Mucosa of descending colon (tissue), 3 donors: ENCODE results near the gene GIGYF2. TPM values are rescaled to one million over a fixed set of nuclear protein-coding genes. Genes with fewer than 3 reads are reported as not detected.
"Not testable (repeated sequence)": the region's sequence is repeated elsewhere in the genome, so short reads cannot be mapped to it uniquely, and the experiment has no call there.

Source experiments
- ATAC-seq: fragments of 200-7000 bp; cut with Tn5 transposase; one replicate; pipeline ENCODE4 v1.9.1; 2020; ENCODE audit warnings: mild to moderate bottlenecking, moderate library complexity
- DNase-seq, 3 donors: peaks; one replicate each; pipeline ENCODE4 v3.0.0-alpha.2; 2020
- H3K36me3 ChIP-seq: fragments of 200-600 bp; one replicate; pipeline ENCODE4 v1.8.0; 2021; ENCODE audit warnings: low read depth, mild to moderate bottlenecking
- H3K4me1 ChIP-seq: fragments of 200-600 bp; one replicate; pipeline ENCODE4 v1.8.0; 2021; ENCODE audit warnings: low read depth, mild to moderate bottlenecking
- H3K4me3 ChIP-seq: fragments of 200-600 bp; one replicate; pipeline ENCODE4 v1.8.0; 2021; ENCODE audit warnings: mild to moderate bottlenecking
- H3K9me3 ChIP-seq: fragments of 200-600 bp; one replicate; pipeline ENCODE4 v1.8.0; 2021; ENCODE audit warnings: mild to moderate bottlenecking
- CTCF ChIP-seq: fragments of 200-600 bp; IDR thresholded peaks from one replicate; pipeline ENCODE4 v1.8.0; 2022; ENCODE audit warnings: antibody characterized with exemption, mild to moderate bottlenecking
- intact Hi-C, 2 donors: fragments of 100-400 bp; cut with DNase I in 1 of 2; cut with micrococcal nuclease in 1 of 2; formaldehyde crosslinking; loops; one replicate each; pipeline versions ENCODE4 v1.11.0 to v1.11.1; 2022; cut with DNase I, micrococcal nuclease
- total RNA-seq, 3 donors: library from RNA; stranded (reverse); fragmentation: NEBNext Ultra II Directional in 2 of 3; extraction: Animal tissue kit (Norgen Biotek cat#: 25700) in 2 of 3; gene quantifications; one replicate each; pipeline versions ENCODE4 v1.2.1 to v1.2.4, GENCODE V29; 2021 to 2023
- donor health status: DM: no; HTN: no; CAD: no; lungs with moderate emphysema.
- donor health status: DM: no; HTN: no; CAD: no.
- donor health status: DM: no; HTN: yes; CAD: no.

The GIGYF2 gene
- total RNA-seq, 3 donors from 2014 or later, result 57.8 to 82.1 (median 74.8) TPM

- no peaks in the 10 kb centered on the region for H3K9me3 ChIP-seq
- intact Hi-C loops, result no loop called here
- H3K36me3 ChIP-seq, result no peaks in the 10 kb centered on the region
- no peak for TF ChIP-seq CTCF
- H3K4me3 ChIP-seq, result no peak overlapping the region
- ATAC-seq (no peak), DNase-seq (no peak)
- peaks cover 30% of the 10 kb centered on the region for H3K4me1 ChIP-seq
Measured at GRCh38 chr2:232699110-232699509, 2.0 kb downstream of the GIGYF2 start.

- no peaks in the 10 kb centered on the region for H3K9me3 ChIP-seq
- no peak for TF ChIP-seq CTCF
- DNase-seq, result no peak
- peaks cover 30% of the 10 kb centered on the region for H3K4me1 ChIP-seq
- intact Hi-C loops, result no loop called here
- H3K4me3 ChIP-seq, result no peak overlapping the region
- H3K36me3 ChIP-seq, result no peaks in the 10 kb centered on the region
- ATAC-seq, result no peak
Measured at GRCh38 chr2:232700154-232700553, 3.0 kb downstream of the GIGYF2 start.

GRCh38 chr2:232707076-232707475, 9.9 kb downstream of the GIGYF2 start:
- TF ChIP-seq CTCF, result no peak
- no peaks in the 10 kb centered on the region for H3K4me1 ChIP-seq
- no peak overlapping the region for H3K4me3 ChIP-seq
- DNase-seq (no peak), ATAC-seq (no peak)
- H3K36me3 ChIP-seq, result no peaks in the 10 kb centered on the region
- intact Hi-C loops, result no loop called here
- H3K9me3 ChIP-seq, result no peaks in the 10 kb centered on the region

GRCh38 chr2:232713505-232713904, 16.4 kb downstream of the GIGYF2 start:
- DNase-seq (no peak), ATAC-seq (no peak)
- Histone ChIP-seq H3K36me3 (no peaks in the 10 kb centered on the region), H3K4me3 (no peak overlapping the region), H3K9me3 (no peaks in the 10 kb centered on the region), H3K4me1 (no peaks in the 10 kb centered on the region)
- intact Hi-C loops, result no loop called here
- TF ChIP-seq CTCF, result no peak

- intact Hi-C loops, result no loop called here
- H3K4me1 ChIP-seq, result no peaks in the 10 kb centered on the region
- H3K9me3 ChIP-seq, result no peaks in the 10 kb centered on the region
- no peaks in the 10 kb centered on the region for H3K36me3 ChIP-seq
- no peak for ATAC-seq
- DNase-seq, result no peak
- no peak overlapping the region for H3K4me3 ChIP-seq
- TF ChIP-seq CTCF, result no peak
Measured at GRCh38 chr2:232714969-232715368, 17.8 kb downstream of the GIGYF2 start.

- DNase-seq, H3K36me3 ChIP-seq, intact Hi-C loops, ATAC-seq, H3K4me1 ChIP-seq, H3K4me3 ChIP-seq, H3K9me3 ChIP-seq: not testable (repeated sequence)
Measured at GRCh38 chr2:232720056-232720455, 22.9 kb downstream of the GIGYF2 start.
